GM12864 (cell line): ENCODE data around the gene GRIN1.

ENCODE experiments used
- DNase-seq: peaks from one replicate; pipeline ENCODE4 v3.0.0-alpha.2; 2011; ENCODE audit warnings: low read depth
- H3K4me3 ChIP-seq: 2 replicates; pipeline ENCODE4 v1.5.1; 2011; ENCODE audit warnings: mild to moderate bottlenecking, low read depth, low read length, control low read depth
- CTCF ChIP-seq: IDR thresholded peaks from 2 replicates; pipeline ENCODE4 v1.5.1; 2011; ENCODE audit warnings: low read depth, mild to moderate bottlenecking, moderate library complexity, low read length, control low read depth, inconsistent platforms; ENCODE audit errors: missing control alignments

GRIN1 gene

GRCh38 chr9:137109250-137110146 is 29.5 kb upstream of the GRIN1 start:
- no peak for DNase-seq
- TF ChIP-seq CTCF = no peak
- H3K4me3 ChIP-seq = no peak overlapping the region

- no peak for DNase-seq
- no peak for TF ChIP-seq CTCF
- H3K4me3 ChIP-seq = no peak overlapping the region
Measured at GRCh38 chr9:137110147-137110910, 28.6 kb upstream of the GRIN1 start.

GRCh38 chr9:137110911-137111787 is 27.8 kb upstream of the GRIN1 start:
- TF ChIP-seq CTCF = no peak
- no peak overlapping the region for H3K4me3 ChIP-seq
- DNase-seq = no peak

GRCh38 chr9:137111788-137112563 is 27.0 kb upstream of the GRIN1 start:
- no peak for TF ChIP-seq CTCF
- no peak overlapping the region for H3K4me3 ChIP-seq
- DNase-seq = no peak

- no peak for TF ChIP-seq CTCF
- peak overlapping the region; percentile 51 for H3K4me3 ChIP-seq
- DNase-seq = no peak
Measured at GRCh38 chr9:137112564-137113384, 26.2 kb upstream of the GRIN1 start.
